HL-60 (cell line): ENCODE measurements around the gene C9.
"Not testable (repeated sequence)": the region's sequence is repeated elsewhere in the genome, so short reads cannot be mapped to it uniquely, and the experiment has no call there.

Source experiments
- DNase-seq, 2 experiments: peaks; one replicate each; pipeline ENCODE4 v3.0.0-alpha.2; 2010 to 2020; ENCODE audit warnings: low read depth in 1 of 2, low spot score in 1 of 2
- H3K27ac ChIP-seq: fragments of 250-450 bp; sonication (Bioruptor Pico); replicated peaks from 2 replicates; pipeline ENCODE4 v1.5.1; 2020; ENCODE audit warnings: mild to moderate bottlenecking, moderate library complexity
- H3K27me3 ChIP-seq: fragments of 250-450 bp; sonication (Bioruptor Pico); 2 replicates; pipeline ENCODE4 v1.5.1; 2021; ENCODE audit warnings: mild to moderate bottlenecking, moderate library complexity; ENCODE audit not compliant: insufficient read depth, poor library complexity, severe bottlenecking
- H3K4me3 ChIP-seq: replicated peaks from 2 replicates; pipeline ENCODE4 v1.5.1; 2011; ENCODE audit warnings: mild to moderate bottlenecking, control low read depth, low read length; ENCODE audit not compliant: insufficient read depth
- GABPA ChIP-seq: IDR thresholded peaks from 2 replicates; pipeline ENCODE4 v1.6.1; 2012; ENCODE audit warnings: low read depth
- POLR2AphosphoS5 ChIP-seq: IDR thresholded peaks from 2 replicates; pipeline ENCODE4 v1.6.1; 2012; ENCODE audit warnings: low read depth
- SPI1 ChIP-seq: IDR thresholded peaks from 2 replicates; pipeline ENCODE4 v1.6.1; 2012; ENCODE audit warnings: low read depth, mild to moderate bottlenecking, borderline replicate concordance
- TF ChIP-seq, protein P1 (sequence below): IDR thresholded peaks from one replicate; pipeline ENCODE4 v1.5.1; 2011; ENCODE audit warnings: low read length, control low read depth, inconsistent platforms; ENCODE audit not compliant: insufficient read depth
- TF ChIP-seq, protein P2 (sequence below): IDR thresholded peaks from 2 replicates; pipeline ENCODE4 v1.6.1; 2012; ENCODE audit warnings: low read depth; ENCODE audit not compliant: insufficient replicate concordance

The C9 gene

DNA sequence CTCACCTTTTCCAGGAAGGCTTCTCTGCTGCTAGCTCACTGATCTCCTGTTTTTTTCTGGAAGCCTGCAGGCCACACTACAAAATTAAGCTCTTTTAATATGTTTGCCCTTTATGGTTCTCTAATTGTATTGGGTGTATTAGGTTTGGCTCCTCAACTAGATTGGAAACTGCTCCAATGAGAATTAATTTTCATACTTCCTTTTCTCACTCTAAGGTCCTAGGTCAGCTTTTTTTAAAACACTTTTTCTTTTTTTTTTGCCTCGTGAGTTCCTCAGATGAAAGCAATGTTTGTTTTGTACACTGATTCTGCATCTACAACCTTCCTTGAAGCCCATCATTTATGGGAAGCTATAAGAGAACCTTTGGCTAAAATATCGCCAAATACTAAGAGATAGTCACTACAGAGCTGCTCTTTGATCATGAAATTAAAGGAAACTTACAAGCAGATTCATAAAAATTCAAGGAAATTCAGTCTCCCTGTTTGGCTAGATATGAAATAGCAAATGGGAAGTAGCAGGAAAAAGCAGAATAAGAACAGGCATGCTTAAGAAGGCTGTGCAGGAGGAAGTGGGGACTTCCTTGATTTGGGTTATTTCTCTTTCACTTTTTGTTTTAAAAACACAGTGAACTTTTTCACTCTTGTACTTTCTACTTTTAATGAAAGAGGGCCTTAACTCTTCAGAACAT is 89.8 kb downstream of the C9 start:
- peak overlapping the region; percentile 14 for H3K4me3 ChIP-seq
- peak; percentile 98 for TF ChIP-seq SPI1
- TF ChIP-seq, protein P1, sequence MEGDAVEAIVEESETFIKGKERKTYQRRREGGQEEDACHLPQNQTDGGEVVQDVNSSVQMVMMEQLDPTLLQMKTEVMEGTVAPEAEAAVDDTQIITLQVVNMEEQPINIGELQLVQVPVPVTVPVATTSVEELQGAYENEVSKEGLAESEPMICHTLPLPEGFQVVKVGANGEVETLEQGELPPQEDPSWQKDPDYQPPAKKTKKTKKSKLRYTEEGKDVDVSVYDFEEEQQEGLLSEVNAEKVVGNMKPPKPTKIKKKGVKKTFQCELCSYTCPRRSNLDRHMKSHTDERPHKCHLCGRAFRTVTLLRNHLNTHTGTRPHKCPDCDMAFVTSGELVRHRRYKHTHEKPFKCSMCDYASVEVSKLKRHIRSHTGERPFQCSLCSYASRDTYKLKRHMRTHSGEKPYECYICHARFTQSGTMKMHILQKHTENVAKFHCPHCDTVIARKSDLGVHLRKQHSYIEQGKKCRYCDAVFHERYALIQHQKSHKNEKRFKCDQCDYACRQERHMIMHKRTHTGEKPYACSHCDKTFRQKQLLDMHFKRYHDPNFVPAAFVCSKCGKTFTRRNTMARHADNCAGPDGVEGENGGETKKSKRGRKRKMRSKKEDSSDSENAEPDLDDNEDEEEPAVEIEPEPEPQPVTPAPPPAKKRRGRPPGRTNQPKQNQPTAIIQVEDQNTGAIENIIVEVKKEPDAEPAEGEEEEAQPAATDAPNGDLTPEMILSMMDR, result no peak
- H3K27ac ChIP-seq, result peak overlapping the region; percentile 94
- H3K27me3 ChIP-seq, result no peaks in the 10 kb centered on the region
- DNase-seq, result peak in 1 of 2 experiments; percentile 47

DNA sequence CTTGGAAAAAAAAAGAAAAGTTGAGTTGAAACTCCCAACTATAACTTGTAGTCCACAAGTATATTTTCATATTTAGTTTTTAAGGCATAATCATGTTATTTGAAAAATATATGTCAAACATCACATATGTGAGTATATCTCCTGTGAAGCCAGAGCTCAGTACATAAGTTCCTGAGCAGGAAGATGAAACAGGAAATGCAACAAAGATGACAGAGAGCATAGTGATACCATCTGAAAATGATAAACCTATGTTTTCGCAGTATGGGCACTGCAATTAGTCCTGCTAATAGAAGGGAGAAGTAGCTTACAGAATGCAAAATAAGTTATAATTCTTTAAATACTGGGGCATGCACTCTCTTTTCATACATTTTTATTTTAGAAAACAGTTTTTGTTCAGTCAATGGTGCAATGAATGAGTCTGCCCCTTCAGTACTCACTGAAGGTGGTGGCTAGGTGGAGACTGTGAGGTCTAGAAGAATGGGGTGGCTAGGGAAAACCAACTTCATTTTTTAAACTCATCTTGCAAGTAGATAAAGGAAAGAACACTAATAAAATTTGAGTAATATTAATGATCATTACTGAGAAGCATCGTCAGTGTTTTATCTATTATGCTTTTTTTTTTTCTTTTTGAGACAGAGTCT is 90.9 kb downstream of the C9 start:
- H3K27me3 ChIP-seq, result no peaks in the 10 kb centered on the region
- peak in 1 of 2 experiments; percentile 38 for DNase-seq
- TF ChIP-seq POLR2AphosphoS5 (no peak), SPI1 (peak; percentile 38; the same call in 1 of the 2 replicates), GABPA (no peak)
- TF ChIP-seq, protein P1, result no peak
- TF ChIP-seq, protein P2, sequence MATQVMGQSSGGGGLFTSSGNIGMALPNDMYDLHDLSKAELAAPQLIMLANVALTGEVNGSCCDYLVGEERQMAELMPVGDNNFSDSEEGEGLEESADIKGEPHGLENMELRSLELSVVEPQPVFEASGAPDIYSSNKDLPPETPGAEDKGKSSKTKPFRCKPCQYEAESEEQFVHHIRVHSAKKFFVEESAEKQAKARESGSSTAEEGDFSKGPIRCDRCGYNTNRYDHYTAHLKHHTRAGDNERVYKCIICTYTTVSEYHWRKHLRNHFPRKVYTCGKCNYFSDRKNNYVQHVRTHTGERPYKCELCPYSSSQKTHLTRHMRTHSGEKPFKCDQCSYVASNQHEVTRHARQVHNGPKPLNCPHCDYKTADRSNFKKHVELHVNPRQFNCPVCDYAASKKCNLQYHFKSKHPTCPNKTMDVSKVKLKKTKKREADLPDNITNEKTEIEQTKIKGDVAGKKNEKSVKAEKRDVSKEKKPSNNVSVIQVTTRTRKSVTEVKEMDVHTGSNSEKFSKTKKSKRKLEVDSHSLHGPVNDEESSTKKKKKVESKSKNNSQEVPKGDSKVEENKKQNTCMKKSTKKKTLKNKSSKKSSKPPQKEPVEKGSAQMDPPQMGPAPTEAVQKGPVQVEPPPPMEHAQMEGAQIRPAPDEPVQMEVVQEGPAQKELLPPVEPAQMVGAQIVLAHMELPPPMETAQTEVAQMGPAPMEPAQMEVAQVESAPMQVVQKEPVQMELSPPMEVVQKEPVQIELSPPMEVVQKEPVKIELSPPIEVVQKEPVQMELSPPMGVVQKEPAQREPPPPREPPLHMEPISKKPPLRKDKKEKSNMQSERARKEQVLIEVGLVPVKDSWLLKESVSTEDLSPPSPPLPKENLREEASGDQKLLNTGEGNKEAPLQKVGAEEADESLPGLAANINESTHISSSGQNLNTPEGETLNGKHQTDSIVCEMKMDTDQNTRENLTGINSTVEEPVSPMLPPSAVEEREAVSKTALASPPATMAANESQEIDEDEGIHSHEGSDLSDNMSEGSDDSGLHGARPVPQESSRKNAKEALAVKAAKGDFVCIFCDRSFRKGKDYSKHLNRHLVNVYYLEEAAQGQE, result no peak
- H3K27ac ChIP-seq, result peak overlapping the region; percentile 94
- H3K4me3 ChIP-seq, result peak overlapping the region; percentile 4; the same call in 1 of the 2 replicates

DNA sequence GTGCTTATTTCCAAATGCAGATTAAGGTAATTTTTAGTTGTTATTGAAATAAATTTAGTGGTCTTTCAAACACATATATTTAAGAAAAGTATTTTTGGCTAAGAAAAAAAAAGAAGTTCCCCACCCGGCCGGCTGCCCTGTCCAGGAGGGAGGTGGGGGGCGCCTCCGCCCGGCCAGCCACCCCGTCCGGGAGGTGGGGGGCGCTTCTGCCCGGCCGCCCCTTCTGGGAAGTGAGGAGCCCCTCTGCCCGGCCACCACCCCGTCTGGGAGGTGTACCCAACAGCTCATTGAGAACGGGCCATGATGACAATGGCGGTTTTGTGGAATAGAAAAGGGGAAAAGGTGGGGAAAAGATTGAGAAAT is 91.4 kb downstream of the C9 start:
- DNase-seq, H3K27me3 ChIP-seq: not testable (repeated sequence)
- peak overlapping the region; percentile 94 for H3K27ac ChIP-seq
- peak overlapping the region; percentile 10 for H3K4me3 ChIP-seq

DNA sequence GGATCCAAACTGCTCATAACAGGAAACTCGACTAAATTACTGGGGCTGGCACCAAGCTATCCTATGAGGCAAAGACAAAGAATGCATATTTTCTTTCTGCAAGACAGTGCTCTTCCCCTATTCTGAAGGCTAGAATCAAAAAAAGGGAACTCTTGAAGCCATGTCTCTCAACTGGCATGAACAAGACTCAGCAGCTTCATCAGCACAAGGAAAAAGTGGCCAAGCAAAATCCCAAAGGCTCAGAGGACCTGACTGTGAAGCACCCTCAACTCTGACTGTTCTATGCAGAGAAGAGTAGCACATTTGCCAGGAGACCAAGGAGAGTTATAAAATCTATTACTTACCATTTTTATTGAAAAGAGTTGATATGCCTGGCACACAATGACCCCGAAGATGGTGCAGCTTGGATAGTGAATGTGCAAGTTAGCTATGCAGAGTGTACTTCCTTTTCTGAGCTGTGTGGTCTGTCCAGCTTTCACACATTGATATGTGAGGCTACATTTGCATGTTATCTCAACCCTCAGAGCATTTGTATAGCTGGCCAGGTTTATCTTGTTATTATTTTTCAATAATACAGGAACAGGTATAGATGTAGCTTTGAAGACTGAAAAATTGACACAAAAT is 94.0 kb downstream of the C9 start:
- TF ChIP-seq, protein P1, result no peak
- peak; percentile 52; the same call in 1 of the 2 replicates for TF ChIP-seq POLR2AphosphoS5
- TF ChIP-seq, protein P2, result peak; percentile 62
- peak; percentile 99 for TF ChIP-seq SPI1
- Histone ChIP-seq H3K27ac (peak overlapping the region; percentile 94), H3K4me3 (peak overlapping the region; percentile 26), H3K27me3 (no peaks in the 10 kb centered on the region)
- peak in 1 of 2 experiments; percentile 82 for DNase-seq
